Ammon's horn (tissue), 1 donor: Measurements from ENCODE around the gene WNK4.

Experiments
- DNase-seq: peaks from one replicate; pipeline ENCODE4 v3.0.0-alpha.2; 2016; ENCODE audit warnings: low spot score

The WNK4 gene

GRCh38 chr17:42797067-42798007 is 16.9 kb downstream of the WNK4 start:
- no peak for DNase-seq

- no peak for DNase-seq
These were observed 17.6 kb downstream of the WNK4 start for GRCh38 chr17:42798011-42798382.

GRCh38 chr17:42798383-42799380 is 18.3 kb downstream of the WNK4 start, which contains the start of the genes CNTD1 and COA3:
Gene CNTD1, plus strand, starts transcription at chr17:42798861. Its CDS starts 207 bp downstream, at chr17:42799068.
Gene COA3, minus strand, starts transcription at chr17:42798704. Its CDS starts 23 bp downstream, at chr17:42798681.
- peak; percentile 88 for DNase-seq

- no peak for DNase-seq
These were observed 22.9 kb downstream of the WNK4 start for GRCh38 chr17:42803074-42803883.

GRCh38 chr17:42804918-42805367 is 24.5 kb downstream of the WNK4 start:
- DNase-seq = no peak

- DNase-seq = no peak
These were observed 25.8 kb downstream of the WNK4 start for GRCh38 chr17:42806249-42806648.

GRCh38 chr17:42809250-42809649 is 28.8 kb downstream of the WNK4 start:
- DNase-seq = peak; percentile 80

- no peak for DNase-seq
These were observed 34.4 kb downstream of the WNK4 start for GRCh38 chr17:42814633-42815399.

- DNase-seq = no peak
These were observed 37.5 kb downstream of the WNK4 start for GRCh38 chr17:42817866-42818265.

GRCh38 chr17:42818379-42818778 is 38.0 kb downstream of the WNK4 start:
- DNase-seq = peak; percentile 26

- no peak for DNase-seq
These were observed 39.6 kb downstream of the WNK4 start for GRCh38 chr17:42819939-42820535.

GRCh38 chr17:42821176-42821575 is 40.8 kb downstream of the WNK4 start:
- no peak for DNase-seq

GRCh38 chr17:42827472-42827871 is 47.1 kb downstream of the WNK4 start:
- DNase-seq = no peak

GRCh38 chr17:42830971-42831370 is 50.6 kb downstream of the WNK4 start:
- no peak for DNase-seq

- DNase-seq = no peak
These were observed 52.0 kb downstream of the WNK4 start for GRCh38 chr17:42832213-42832933.

- peak; percentile 91 for DNase-seq
These were observed 52.7 kb downstream of the WNK4 start, which contains the start of gene PSME3 for GRCh38 chr17:42832934-42833766. Gene PSME3, plus strand, starts transcription at chr17:42833397. Its CDS starts 235 bp downstream, at chr17:42833632.

- DNase-seq = no peak
These were observed 53.5 kb downstream of the WNK4 start for GRCh38 chr17:42833767-42834422.

GRCh38 chr17:42835732-42836131 is 55.3 kb downstream of the WNK4 start:
- no peak for DNase-seq
